CD4-positive, alpha-beta T cell treated with Interleukin-17A for 1 hour (primary cell): ENCODE data around the gene PDLIM5.

Experiments
- DNase-seq: peaks from one replicate; pipeline ENCODE4 v3.0.0-alpha.2; 2020

The PDLIM5 gene

GRCh38 chr4:94430406-94430805, 21.3 kb upstream of the PDLIM5 start:
- DNase-seq = no peak

DNA sequence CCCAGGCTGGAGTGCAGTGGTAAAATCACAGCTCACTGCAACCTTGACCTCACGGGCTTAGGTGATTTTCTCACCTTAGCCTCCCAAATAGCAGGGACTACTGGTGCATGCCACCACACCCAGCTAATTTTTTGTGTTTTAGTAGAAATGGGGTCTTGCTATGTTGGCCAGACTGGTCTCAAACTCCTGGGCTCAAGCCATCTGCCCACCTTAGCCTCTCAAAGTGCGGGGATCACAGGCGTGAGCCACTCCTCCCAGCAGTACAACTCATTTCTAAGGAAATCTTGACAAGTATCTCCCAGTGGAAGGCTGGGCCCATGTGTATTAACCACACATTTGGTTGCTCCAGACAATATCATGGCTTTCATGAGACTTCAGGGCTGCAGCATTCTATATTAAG, 20.4 kb upstream of the PDLIM5 start:
- DNase-seq = no peak

GRCh38 chr4:94434505-94434904, 17.2 kb upstream of the PDLIM5 start:
- no peak for DNase-seq

GRCh38 chr4:94435874-94436273, 15.9 kb upstream of the PDLIM5 start:
- DNase-seq = no peak

DNA sequence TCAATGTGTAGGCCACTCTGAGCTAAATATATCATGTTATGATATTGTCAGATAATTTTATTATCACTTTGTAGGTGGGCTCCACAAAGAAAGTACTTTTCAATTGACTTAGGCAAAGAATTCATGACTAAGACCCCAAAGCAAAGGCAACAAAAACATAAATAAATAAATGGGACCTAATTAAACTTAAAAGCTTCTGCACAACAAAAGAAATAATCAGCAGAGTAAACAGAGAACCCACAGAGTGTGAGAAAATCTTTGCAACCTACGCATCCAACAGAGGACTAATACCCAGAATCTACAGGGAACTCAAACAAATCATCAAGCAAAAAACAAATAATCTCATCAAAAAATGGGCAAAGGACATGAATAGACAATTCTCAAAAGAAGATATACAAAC, 15.2 kb upstream of the PDLIM5 start:
- DNase-seq = no peak

- DNase-seq = no peak
Observed at GRCh38 chr4:94439606-94440005, 12.1 kb upstream of the PDLIM5 start.

- DNase-seq = no peak
Observed at GRCh38 chr4:94441838-94442237, 9.9 kb upstream of the PDLIM5 start.

GRCh38 chr4:94442251-94442650, 9.5 kb upstream of the PDLIM5 start:
- no peak for DNase-seq

DNA sequence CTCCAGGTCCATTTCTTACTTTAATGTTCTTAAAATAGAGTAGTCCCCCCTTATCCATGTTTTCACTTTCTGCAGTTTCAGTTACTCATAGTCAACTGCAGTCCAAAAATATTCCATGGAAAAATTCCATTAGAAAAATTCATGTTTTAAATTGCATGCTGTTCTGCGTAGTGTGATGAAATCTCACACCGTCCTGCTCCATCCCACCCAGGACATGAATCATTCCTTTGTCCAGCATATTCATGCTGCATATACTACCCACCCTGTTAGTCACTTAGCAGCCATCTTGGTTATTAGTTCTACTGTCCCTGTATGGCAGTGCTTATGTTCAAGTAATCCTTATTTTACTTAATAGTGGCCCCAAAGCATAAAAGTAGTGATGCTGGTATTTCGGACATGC, 5.4 kb upstream of the PDLIM5 start:
- no peak for DNase-seq

DNA sequence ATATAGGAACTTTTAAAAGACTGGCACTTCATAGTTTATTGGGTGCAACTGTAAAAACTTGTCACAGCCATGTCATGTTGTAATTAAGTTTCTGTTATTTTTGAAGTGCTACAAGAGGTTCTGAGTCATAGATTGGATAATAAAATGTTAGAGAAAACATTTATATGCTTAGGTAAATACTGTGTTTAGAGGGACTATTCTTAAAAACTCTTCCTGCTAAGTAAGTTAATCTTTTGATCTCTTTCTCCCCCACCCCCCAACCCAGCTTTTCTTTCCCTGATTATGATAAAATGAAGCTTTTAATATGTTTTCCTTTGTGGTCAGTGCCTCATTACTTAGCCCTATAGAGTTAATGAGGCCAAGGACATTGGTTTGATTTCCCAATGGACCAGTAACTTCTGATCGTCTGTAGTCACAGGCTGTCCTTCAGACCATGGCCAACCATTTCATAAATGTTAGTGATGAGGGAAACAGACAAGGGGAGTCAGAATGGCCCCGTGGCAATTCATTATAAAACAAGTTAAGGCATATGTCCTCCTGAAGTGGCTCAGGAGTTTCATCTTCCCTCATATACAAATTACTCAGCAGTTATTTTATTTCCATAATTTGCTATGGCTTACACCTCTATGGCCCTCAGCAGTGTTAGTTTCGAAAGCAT, 3.9 kb upstream of the PDLIM5 start:
- no peak for DNase-seq

- no peak for DNase-seq
Observed at GRCh38 chr4:94448815-94449375, 2.8 kb upstream of the PDLIM5 start.

- peak; percentile 2 for DNase-seq
Observed at GRCh38 chr4:94451051-94451694, 569 bp upstream of the PDLIM5 start.

- DNase-seq = peak; percentile 23
Observed at GRCh38 chr4:94452476-94453371, 982 bp downstream of the PDLIM5 start.

DNA sequence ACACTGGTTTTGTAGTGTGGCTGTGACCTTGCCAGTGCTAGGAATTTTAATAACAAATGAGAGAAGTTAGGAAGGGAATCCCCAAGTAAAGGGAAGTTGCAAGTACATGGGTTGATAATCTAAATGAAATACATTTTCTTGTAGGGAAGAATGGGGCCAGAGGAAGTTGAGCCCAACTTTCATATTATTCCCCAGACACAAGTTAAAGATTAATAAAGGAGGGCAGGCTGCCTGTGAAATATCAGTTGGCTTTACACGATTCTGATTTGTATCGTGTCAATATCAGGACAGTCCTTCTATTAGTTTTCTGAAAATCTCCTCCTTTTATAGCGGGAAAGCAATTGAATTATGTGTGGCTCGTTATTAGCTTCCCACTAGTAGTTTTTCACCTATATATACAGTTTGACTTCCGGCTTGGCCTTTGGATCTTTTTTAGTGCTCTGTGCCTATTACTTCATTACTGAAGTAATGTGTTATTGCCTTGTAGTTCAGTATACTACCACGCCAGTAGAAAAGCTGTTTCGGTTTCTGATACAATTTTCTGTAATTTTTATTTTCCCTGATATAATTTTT, 1.7 kb downstream of the PDLIM5 start:
- no peak for DNase-seq

DNA sequence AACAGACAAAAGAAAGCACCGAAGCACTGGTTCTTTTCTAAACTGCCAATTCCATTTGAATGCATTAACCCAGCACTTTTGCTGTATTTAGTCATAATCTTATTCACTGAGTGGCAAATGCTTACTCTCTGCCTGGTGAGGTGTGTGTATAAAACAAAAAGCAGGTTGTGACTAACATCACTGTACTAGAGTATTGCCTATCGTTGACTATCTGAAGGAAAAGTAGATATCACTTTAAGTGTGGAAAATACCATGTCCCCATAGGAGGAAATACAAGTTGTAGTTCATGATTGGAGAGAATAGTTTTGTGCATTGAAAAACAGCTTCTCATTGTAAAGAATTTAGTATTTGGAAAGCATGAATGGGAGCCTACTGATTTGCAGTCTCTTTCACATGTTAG, 2.7 kb downstream of the PDLIM5 start:
- DNase-seq = no peak

DNA sequence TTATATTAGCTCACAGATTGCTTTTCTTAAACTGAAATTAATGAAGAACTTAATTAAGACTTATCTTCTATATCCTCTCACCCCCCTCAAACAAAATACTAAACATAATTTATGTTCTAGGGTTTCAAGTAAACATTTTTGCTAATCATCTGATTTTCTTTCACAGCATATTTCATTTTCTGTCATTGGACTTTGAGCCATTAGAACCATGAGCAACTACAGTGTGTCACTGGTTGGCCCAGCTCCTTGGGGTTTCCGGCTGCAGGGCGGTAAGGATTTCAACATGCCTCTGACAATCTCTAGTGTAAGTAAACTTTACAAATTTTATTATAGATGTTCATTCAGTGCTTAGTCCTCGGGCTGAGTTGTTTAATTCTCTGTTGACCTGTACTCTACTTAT, 3.3 kb downstream of the PDLIM5 start:
- DNase-seq = no peak

GRCh38 chr4:94457692-94458106, 6.0 kb downstream of the PDLIM5 start:
- no peak for DNase-seq

DNA sequence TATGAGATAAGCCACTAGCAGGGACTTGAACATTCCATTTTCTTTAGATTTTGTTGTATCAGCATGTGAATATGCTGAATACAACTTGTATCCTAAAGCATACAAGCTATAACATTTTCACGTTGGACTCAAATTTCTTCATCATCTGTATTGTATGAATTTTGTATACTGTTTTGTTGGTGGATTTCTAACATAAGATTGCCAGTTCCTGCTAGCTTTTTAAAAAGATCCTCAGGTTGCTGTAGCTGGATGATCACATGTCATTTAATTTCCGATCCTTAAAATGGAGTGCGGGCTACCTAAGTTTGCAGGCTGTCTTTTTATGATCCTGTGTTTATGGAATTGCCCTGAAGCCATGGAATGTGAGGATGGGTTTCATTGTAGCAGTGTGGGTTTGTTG, 6.9 kb downstream of the PDLIM5 start:
- no peak for DNase-seq

DNA sequence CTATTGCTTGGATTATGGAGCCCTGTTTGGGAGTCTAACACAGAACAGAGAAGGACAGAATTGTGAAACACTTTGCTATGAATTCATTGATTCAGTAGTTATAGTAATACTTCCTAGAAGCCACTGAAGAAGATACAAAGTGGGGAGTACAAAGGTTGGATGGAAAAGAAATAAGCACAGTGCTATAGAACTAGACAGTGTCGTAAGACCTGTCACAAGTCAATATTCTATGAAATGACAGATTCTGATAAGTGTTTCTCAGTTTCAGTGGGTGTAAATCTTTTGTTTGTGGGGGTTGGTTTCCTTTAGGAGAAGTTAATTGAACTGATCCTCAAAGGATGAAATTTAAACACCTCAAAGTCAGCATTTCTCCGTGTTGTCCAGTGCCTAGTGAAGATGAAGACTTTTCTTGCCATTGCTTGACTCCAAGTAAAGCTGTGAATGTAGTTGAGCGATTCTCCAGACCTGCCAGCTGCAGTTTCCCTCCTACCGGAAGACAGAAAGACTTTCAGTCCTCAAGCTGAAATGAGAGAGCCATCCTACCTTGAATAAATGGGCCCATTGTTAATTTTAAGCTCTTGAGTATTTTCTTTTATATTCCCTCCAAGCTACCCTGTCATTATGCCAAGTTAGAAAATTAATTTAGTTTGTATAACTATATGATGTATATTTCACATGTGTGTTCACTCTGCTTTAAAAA, 7.9 kb downstream of the PDLIM5 start:
- no peak for DNase-seq

GRCh38 chr4:94461506-94461905, 9.8 kb downstream of the PDLIM5 start:
- no peak for DNase-seq

DNA sequence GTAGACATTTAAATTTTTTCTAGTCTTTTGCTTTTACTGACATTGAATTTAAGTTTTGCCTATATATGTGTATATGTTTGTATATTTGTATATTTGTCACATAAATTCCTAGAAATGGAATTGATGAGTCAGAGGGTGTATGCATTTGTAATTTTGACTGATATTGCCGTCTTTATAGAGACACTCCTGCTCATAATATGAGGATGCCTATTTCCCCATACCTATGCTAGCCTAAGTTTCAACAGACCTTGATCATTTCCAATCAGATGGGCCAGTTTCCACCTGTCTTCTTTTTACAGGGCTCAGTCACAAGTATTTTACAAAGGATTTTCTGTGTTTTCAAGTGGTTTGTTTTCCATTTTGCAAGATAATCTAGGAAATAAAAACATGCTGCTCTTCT, 10.8 kb downstream of the PDLIM5 start:
- no peak for DNase-seq

GRCh38 chr4:94463771-94464170, 12.0 kb downstream of the PDLIM5 start:
- no peak for DNase-seq

DNA sequence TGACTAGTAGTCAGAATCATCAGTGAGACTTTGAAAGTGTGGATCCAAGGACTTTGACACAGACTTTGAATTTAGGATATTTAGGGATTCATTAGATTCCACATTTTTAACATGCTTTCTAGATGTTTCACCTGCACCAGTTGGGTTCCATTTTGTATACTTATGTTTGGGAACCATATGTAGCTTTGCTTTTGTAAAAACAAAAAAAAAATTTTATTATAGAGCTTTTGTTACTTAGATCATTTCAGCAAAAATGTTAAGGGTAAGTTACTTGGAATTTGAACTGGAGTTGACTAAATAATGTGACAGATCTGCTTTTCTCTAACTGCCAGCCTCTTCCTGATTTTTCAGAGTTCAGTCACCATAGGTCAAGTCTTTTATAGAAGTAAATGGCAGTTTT, 14.6 kb downstream of the PDLIM5 start:
- DNase-seq = no peak
